Brain microvascular endothelial cell (primary cell): Measurements from ENCODE around the gene ETNK1.

ENCODE experiments used
- DNase-seq: peaks from one replicate; pipeline ENCODE4 v3.0.0-alpha.2; 2020
- H3K27ac ChIP-seq: fragments of 250-450 bp; sonication (Bioruptor Pico); 2 replicates; pipeline ENCODE4 v1.5.1; 2020; ENCODE audit warnings: mild to moderate bottlenecking, moderate library complexity
- H3K27me3 ChIP-seq: fragments of 250-450 bp; sonication (Bioruptor Pico); replicated peaks from 2 replicates; pipeline ENCODE4 v1.5.1; 2020; ENCODE audit warnings: mild to moderate bottlenecking
- H3K36me3 ChIP-seq: fragments of 250-450 bp; sonication (Bioruptor Pico); replicated peaks from 2 replicates; pipeline ENCODE4 v1.5.1; 2020; ENCODE audit warnings: mild to moderate bottlenecking
- H3K4me3 ChIP-seq: 2 replicates; pipeline ENCODE4 v1.5.1; 2011; ENCODE audit warnings: low read depth, mild to moderate bottlenecking, control low read depth, low read length, moderate library complexity
- CTCF ChIP-seq: IDR thresholded peaks from 2 replicates; pipeline ENCODE4 v1.5.1; 2011; ENCODE audit warnings: low read depth, mild to moderate bottlenecking, moderate library complexity, low read length, control low read depth, inconsistent platforms; ENCODE audit errors: missing control alignments
- in situ Hi-C: cut with HindIII; loops from 2 replicates; pipeline ENCODE4 v1.10.0; 2017; ENCODE audit warnings: low sequenced_read_pairs, low pct_ligation_motif_present

Gene ETNK1

DNA sequence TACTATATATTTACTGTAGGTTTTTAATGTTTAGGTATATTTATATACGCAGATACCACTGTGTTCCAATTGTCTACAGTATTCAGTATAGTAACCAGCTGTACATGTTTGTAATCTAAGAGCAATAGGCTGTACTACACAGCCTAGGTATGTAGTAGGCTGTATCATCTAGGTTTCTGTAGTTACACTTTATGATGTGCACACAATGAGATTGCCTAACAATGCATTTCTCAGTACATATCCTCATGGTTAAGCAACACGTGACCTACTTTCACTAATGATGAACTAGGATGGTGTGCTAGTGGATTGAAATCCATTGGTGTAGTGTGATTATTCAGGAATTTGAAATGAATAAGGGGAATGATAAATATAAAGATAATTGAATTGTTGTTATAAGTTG, 77.7 kb downstream of the ETNK1 start:
- no peak overlapping the region for H3K27ac ChIP-seq
- in situ Hi-C loops = no loop called here
- DNase-seq = no peak
- H3K27me3 ChIP-seq = no peaks in the 10 kb centered on the region
- no peak for TF ChIP-seq CTCF
- H3K4me3 ChIP-seq = no peak overlapping the region
- no peaks in the 10 kb centered on the region for H3K36me3 ChIP-seq

GRCh38 chr12:22709292-22709691, 84.3 kb downstream of the ETNK1 start:
- Histone ChIP-seq H3K36me3 (no peaks in the 10 kb centered on the region), H3K27ac (no peak overlapping the region), H3K4me3 (no peak overlapping the region), H3K27me3 (no peaks in the 10 kb centered on the region)
- in situ Hi-C loops = no loop called here
- TF ChIP-seq CTCF = peak; percentile 58
- DNase-seq = no peak

GRCh38 chr12:22712083-22712482, 87.1 kb downstream of the ETNK1 start:
- Histone ChIP-seq H3K4me3 (no peak overlapping the region), H3K36me3 (no peaks in the 10 kb centered on the region), H3K27me3 (no peaks in the 10 kb centered on the region), H3K27ac (no peak overlapping the region)
- no peak for TF ChIP-seq CTCF
- in situ Hi-C loops = no loop called here
- DNase-seq = no peak

- in situ Hi-C loops = no loop called here
- Histone ChIP-seq H3K36me3 (no peaks in the 10 kb centered on the region), H3K27me3 (no peaks in the 10 kb centered on the region), H3K4me3 (no peak overlapping the region), H3K27ac (no peak overlapping the region)
- no peak for DNase-seq
- no peak for TF ChIP-seq CTCF
Measured at GRCh38 chr12:22715254-22715653, 90.3 kb downstream of the ETNK1 start.

GRCh38 chr12:22719745-22720144, 94.8 kb downstream of the ETNK1 start:
- no peak for TF ChIP-seq CTCF
- Histone ChIP-seq H3K27me3 (no peaks in the 10 kb centered on the region), H3K4me3 (no peak overlapping the region), H3K27ac (no peak overlapping the region), H3K36me3 (no peaks in the 10 kb centered on the region)
- in situ Hi-C loops = no loop called here
- no peak for DNase-seq

- Histone ChIP-seq H3K27me3 (no peaks in the 10 kb centered on the region), H3K27ac (no peak overlapping the region), H3K4me3 (no peak overlapping the region), H3K36me3 (no peaks in the 10 kb centered on the region)
- no peak for DNase-seq
- no peak for TF ChIP-seq CTCF
- in situ Hi-C loops = no loop called here
Measured at GRCh38 chr12:22722081-22722480, 97.1 kb downstream of the ETNK1 start.
